ENCODE measurements around the gene FAM9C. TPM values are rescaled to one million over a fixed set of nuclear protein-coding genes. Genes with fewer than 3 reads are reported as not detected.

Gene FAM9C
- total RNA-seq, 1 donor from 2014 or later, result not detected

DNA sequence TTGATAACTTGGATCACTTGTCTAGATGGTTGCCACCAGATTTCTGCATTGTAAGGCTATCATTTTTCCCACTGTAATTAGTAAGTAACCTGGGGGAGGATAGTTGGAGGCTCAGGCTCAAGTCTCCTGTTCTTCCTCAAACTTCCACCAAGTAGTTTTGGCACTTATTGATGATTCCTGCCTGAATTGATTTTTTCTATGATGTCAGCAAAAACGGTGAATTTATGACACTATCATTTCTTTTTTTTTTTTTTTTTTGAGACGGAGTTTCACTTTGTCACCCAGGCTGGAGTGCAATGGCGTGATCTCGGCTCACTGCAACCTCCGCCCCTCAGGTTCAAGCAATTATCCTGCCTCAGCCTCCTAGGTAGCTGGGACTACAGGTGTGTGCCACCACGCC, 57.1 kb downstream of the FAM9C start:
- intact Hi-C loops (cut with DNase I), result no loop called here
- TF ChIP-seq, protein P1, sequence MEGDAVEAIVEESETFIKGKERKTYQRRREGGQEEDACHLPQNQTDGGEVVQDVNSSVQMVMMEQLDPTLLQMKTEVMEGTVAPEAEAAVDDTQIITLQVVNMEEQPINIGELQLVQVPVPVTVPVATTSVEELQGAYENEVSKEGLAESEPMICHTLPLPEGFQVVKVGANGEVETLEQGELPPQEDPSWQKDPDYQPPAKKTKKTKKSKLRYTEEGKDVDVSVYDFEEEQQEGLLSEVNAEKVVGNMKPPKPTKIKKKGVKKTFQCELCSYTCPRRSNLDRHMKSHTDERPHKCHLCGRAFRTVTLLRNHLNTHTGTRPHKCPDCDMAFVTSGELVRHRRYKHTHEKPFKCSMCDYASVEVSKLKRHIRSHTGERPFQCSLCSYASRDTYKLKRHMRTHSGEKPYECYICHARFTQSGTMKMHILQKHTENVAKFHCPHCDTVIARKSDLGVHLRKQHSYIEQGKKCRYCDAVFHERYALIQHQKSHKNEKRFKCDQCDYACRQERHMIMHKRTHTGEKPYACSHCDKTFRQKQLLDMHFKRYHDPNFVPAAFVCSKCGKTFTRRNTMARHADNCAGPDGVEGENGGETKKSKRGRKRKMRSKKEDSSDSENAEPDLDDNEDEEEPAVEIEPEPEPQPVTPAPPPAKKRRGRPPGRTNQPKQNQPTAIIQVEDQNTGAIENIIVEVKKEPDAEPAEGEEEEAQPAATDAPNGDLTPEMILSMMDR (IDR thresholded peaks at IDR 0.05), result no peak

DNA sequence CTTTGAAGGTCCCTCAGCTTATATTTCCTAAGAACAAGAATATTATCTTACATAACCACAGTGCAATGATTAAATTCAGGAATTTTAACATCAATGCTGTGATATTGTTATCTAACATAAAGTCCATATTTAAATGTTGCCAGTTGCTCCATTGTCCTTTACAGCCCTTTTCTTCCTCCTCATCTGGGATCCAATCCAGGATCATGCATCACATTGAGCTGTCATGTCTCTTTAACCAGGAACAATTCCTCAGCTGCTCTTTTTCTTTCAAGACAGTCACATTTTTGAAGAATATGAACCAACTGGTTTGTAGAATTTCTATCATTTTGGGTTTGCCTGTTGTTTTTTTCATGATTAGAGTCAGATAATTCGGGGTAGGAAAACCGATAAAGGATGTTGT, 57.5 kb downstream of the FAM9C start:
- TF ChIP-seq, protein P1 (IDR thresholded peaks at IDR 0.05), result no peak
- no peaks in the 10 kb centered on the region for H3K9me3 ChIP-seq
- peaks cover 9% of the 10 kb centered on the region for H3K4me1 ChIP-seq
- no peaks in the 10 kb centered on the region for H3K36me3 ChIP-seq
- H3K27ac ChIP-seq, result no peak overlapping the region
- no peaks in the 10 kb centered on the region for H3K27me3 ChIP-seq (ENCODE audit: low read depth)
- DNase-seq, result no peak
- intact Hi-C loops (cut with DNase I), result no loop called here
- no peak overlapping the region for H3K4me3 ChIP-seq
- no peak for ATAC-seq

More for the DNA sequence above, 57.1 kb downstream of the FAM9C start:
- H3K4me3 ChIP-seq, result no peak overlapping the region
- H3K9me3 ChIP-seq, result no peaks in the 10 kb centered on the region
- ATAC-seq, result no peak
- H3K27ac ChIP-seq, result no peak overlapping the region
- DNase-seq, result no peak
- H3K27me3 ChIP-seq (ENCODE audit: low read depth), result no peaks in the 10 kb centered on the region
- H3K36me3 ChIP-seq, result no peaks in the 10 kb centered on the region
- peaks cover 9% of the 10 kb centered on the region for H3K4me1 ChIP-seq

DNA sequence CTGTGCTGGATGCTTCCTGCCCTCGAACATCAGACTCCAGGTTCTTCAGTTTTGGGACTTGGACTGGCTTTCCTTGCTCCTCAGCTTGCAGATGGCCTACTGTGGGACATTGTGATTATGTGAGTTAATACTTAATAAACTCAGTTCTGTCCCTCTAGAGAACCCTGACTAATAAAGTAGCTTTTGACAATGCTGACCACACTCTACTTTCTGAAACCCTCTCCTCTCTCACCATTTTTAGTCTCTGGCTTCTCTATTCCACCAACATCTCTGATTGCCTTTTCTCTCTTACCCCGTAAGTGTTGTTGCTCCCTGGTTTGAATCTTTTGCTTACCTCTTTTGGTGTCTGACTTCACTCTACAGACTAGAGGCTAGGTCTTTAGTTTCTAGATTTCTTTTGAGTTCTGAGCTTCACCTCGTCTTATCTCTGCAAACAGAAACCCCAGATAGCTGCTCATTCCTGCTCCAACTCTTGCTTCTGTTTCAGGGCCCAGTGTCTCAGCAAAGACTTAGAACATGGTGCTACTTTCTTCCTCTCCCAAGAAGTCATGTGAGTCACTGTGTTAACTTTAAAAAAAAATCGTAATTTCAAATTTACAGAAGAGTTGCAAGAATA, 58.1 kb downstream of the FAM9C start:
- H3K4me1 ChIP-seq, result peaks cover 9% of the 10 kb centered on the region

More for the DNA sequence above, 58.1 kb downstream of the FAM9C start:
- Histone ChIP-seq H3K36me3 (no peaks in the 10 kb centered on the region), H3K27me3 (ENCODE audit: low read depth) (no peaks in the 10 kb centered on the region), H3K4me3 (no peak overlapping the region), H3K27ac (no peak overlapping the region), H3K9me3 (no peaks in the 10 kb centered on the region)
- no peak for ATAC-seq
- no peak for DNase-seq
- TF ChIP-seq, protein P1 (IDR thresholded peaks at IDR 0.05), result no peak
- intact Hi-C loops (cut with DNase I), result no loop called here

Other genes starting within 250 kb of the FAM9C start
- gene TLR7, start 177.5 kb downstream of the FAM9C start, total RNA-seq, result 7.8 TPM
- 35.4 TPM for gene TLR8, start 138.0 kb downstream of the FAM9C start, total RNA-seq
- 4,922 TPM for gene TMSB4X, start 69.5 kb downstream of the FAM9C start, total RNA-seq

Data from lower lobe of right lung (tissue), 2 donors.